Measurements from ENCODE around the gene LRRK1.

GRCh38 chr15:101029971-101030661 lies 111.0 kb downstream of the LRRK1 start:
- TF ChIP-seq EZH2 (IDR thresholded peaks at IDR 0.05; ENCODE audit: insufficient read depth, poor library complexity, severe bottlenecking) (no peak), EZH2phosphoT487 (IDR thresholded peaks at IDR 0.05; ENCODE audit: insufficient read depth, low read depth) (no peak)
